Superior temporal gyrus (tissue), 1 donor: ENCODE data around the gene WBP2NL.

Experiments
- DNase-seq: peaks from one replicate; pipeline ENCODE4 v3.0.0-alpha.2; 2016; ENCODE audit errors: extremely low spot score

WBP2NL gene

DNA sequence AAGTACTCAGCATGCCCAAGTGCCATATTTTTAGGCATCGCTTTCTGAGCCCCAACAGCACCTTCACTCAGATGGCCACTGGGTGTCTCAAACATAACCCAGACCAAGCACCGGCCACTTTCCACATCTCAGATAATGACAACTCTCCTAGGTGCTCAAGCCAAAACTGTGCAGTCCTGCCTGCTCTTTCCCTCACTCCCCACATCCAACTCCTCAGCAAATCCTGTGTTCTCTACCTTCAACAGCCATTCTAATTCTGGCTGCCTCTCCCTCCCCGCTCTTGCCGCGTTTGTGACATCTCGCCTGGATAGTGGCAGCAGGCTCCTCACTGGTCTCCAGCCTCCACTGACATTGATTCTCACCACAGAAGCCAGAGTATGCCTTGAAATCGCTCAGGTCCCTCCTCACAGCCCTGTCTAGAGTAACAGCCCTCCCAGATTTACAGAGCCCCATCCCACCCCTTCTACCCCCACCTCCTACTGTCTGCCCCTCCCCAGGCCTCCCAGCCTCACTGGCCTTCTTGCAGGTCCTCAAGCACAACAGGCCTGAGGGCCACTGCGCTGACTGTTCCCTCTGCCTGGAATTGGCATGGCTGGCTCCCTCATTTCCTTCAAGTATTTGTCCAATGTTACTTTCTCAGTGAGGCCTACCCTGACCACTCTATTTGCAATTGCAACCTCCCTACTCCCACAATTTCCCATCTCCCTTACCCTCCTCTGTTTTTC lies 74.2 kb downstream of the WBP2NL start:
- no peak for DNase-seq

DNA sequence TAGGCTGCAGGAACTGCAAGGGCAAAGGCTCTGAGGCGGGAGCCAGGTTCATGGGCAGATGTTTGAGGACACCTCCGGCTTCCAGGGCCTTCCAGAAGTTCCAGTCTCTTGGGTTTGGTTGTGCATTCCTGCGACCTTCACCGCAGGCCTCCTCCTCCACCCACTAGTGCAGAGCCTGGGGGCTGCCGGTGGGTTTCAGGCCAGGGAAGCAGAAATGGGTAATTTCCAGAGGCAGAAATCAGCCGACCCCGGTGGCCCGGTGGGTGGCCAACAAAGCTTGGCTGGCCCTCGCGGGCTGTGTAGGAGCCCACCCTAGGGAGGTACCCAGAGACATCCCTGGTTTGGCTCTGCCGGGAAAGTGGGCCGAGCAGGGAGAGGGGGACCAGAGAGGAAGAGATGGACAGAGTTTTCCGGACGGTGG lies 75.0 kb downstream of the WBP2NL start:
- no peak for DNase-seq

DNA sequence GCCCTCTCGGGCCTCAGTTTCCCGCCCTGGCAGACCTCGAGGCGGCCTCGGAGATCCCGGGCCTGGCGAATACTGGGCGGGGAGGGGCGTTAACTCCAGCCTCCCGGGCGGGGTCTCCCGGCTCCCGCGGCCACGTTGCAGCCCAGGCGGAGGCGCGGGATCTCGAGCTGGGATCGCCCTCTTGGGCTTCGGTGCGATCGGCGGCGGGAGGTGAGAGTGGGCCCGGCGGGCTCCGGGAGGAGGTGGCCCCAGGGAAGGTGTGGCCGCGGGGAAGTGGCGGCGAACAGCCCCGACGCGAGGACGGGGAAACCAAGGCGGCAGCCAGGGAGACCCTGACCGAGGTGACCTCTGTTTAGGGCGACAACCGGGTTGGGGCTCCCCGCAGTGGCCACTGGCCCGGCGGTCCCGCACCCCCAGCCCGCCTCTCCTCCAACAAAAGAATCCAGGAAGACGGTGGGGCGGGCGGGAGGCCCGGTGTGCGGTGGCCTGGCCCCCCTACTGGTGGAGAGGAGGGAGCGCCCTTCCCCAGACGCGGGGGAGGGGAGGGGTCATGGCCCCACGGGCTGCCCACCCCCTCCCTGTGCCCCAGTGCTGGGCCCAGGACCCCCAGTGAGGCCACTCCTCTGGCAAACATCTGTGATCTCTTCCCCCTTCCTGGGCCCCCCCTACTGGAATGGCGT lies 75.7 kb downstream of the WBP2NL start, which contains the start of gene PHETA2:
Gene PHETA2 (plus strand): TSS at position 117 of the 680 bp plus-strand sequence. CDS start 3,046 bp downstream, outside the sequence.
- DNase-seq: no peak

DNA sequence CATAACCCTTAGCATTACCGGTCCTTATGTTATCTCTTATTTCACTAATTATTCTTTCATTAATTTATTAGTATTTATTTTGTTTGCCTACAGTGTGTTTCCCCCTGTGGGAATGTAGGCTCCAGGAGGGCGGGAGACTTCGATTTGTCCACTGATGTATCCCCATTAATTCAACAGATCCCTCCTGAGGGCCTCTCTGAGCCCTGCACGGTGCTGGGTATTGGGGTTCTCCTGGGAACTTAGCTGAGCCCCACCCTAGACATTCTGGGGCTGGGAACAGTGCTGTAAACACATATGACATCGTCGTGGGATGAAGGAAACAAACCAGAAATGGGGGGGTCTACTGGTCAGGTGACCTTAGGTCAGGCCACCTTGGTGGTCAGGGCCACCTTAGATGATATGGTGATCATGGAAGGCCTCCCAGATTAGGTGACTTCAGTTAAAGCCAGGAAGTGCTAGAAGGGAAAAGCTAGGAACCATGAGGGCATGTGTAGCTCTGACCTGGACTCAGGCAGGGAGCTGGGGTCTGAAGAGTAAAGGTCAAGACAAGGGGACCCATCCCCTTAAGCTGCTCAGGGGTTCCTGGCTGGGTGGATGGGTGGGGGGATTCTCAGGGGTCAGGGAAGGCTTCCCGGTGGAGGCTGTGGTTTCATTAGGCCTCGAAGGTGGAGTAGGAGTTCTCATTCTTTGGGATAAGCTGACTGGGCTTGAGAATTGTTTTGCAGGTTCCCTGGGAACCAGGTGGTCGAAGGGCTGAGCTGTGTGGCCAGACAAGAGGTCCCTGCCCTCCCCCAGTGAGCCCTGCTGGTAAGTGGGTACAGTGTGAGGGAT lies 76.5 kb downstream of the WBP2NL start:
- DNase-seq: no peak

DNA sequence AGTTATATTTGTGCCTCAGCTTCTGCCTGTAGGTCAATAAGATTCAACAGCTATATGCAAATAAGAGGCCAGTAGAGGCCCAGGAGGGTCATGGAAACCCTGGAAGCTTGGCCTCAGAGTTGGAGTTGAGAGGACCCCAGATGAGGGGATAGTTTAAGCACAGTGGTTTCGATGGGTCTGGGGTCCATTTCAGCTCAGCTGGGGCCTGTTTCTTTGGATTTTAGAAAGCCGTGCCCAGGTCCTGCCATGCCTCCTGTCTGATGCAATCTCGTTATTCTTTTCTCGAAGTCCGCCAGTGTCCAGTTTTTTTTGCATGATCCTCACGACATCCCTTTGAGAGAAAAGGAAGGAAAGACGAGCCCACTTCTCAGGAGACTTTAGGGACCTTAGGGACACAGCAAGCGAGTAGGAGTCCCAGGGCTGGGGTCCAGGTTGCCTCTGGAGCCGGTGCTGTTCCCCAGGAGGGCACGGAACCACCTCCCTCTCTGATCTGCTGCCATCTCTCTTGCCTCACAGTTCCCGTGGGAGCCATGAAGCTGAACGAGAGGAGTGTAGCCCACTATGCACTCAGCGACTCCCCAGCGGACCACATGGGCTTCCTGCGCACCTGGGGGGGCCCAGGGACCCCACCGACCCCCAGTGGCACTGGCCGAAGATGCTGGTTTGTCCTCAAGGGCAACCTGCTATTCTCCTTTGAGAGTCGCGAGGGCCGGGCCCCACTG lies 78.3 kb downstream of the WBP2NL start:
- no peak for DNase-seq

DNA sequence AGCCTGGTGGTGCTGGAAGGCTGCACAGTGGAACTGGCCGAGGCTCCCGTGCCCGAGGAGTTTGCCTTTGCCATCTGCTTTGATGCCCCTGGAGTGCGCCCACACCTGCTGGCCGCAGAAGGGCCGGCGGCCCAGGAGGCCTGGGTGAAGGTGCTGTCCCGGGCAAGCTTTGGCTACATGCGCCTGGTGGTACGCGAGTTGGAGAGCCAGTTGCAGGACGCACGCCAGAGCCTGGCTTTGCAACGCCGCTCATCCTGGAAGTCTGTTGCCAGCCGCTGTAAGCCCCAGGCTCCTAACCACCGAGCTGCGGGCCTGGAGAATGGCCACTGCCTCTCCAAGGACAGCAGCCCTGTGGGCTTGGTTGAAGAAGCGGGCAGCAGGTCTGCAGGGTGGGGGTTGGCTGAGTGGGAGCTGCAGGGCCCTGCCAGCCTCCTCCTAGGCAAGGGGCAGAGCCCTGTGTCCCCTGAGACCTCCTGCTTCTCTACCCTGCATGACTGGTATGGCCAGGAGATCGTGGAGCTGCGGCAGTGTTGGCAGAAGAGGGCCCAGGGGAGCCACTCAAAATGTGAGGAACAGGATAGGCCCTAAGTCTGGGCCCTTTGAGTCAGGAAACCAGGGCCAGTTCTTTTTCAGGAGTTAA lies 79.0 kb downstream of the WBP2NL start:
- no peak for DNase-seq
